Medulla oblongata (tissue), 1 donor: ENCODE results near the gene TBC1D22A.
A peak's percentile ranks its signal among the peaks of the same experiment; 100 is the strongest.
"Not testable (repeated sequence)": the region's sequence is repeated elsewhere in the genome, so short reads cannot be mapped to it uniquely, and the experiment has no call there.

Experiments used
- DNase-seq: peaks from one replicate; pipeline ENCODE4 v3.0.0-alpha.2; 2015; ENCODE audit errors: extremely low spot score

TBC1D22A gene

GRCh38 chr22:47101321-47101885 lies 339.0 kb downstream of the TBC1D22A start:
- DNase-seq = no peak

GRCh38 chr22:47102081-47102480 lies 339.6 kb downstream of the TBC1D22A start:
- DNase-seq = no peak

GRCh38 chr22:47102648-47103047 lies 340.2 kb downstream of the TBC1D22A start:
- DNase-seq = no peak

- DNase-seq = no peak
These were observed 342.6 kb downstream of the TBC1D22A start for GRCh38 chr22:47105085-47105484.

GRCh38 chr22:47106806-47107205 lies 344.4 kb downstream of the TBC1D22A start:
- DNase-seq = no peak

GRCh38 chr22:47107431-47107830 lies 345.0 kb downstream of the TBC1D22A start:
- no peak for DNase-seq

- no peak for DNase-seq
These were observed 348.5 kb downstream of the TBC1D22A start for GRCh38 chr22:47110817-47111443.

- DNase-seq = peak; percentile 21
These were observed 349.5 kb downstream of the TBC1D22A start for GRCh38 chr22:47111626-47112581.

- DNase-seq = no peak
These were observed 350.1 kb downstream of the TBC1D22A start for GRCh38 chr22:47112582-47112965.

- no peak for DNase-seq
These were observed 350.8 kb downstream of the TBC1D22A start for GRCh38 chr22:47112994-47113852.

GRCh38 chr22:47113853-47114415 lies 351.5 kb downstream of the TBC1D22A start:
- no peak for DNase-seq

- DNase-seq = no peak
These were observed 352.5 kb downstream of the TBC1D22A start for GRCh38 chr22:47114813-47115517.

GRCh38 chr22:47115518-47115890 lies 353.1 kb downstream of the TBC1D22A start:
- no peak for DNase-seq

GRCh38 chr22:47115921-47116320 lies 353.5 kb downstream of the TBC1D22A start:
- no peak for DNase-seq

GRCh38 chr22:47116426-47117341 lies 354.2 kb downstream of the TBC1D22A start:
- peak; percentile 4 for DNase-seq

- DNase-seq = not testable (repeated sequence)
These were observed 355.0 kb downstream of the TBC1D22A start for GRCh38 chr22:47117442-47117841.

GRCh38 chr22:47119181-47119580 lies 356.7 kb downstream of the TBC1D22A start:
- no peak for DNase-seq

GRCh38 chr22:47120399-47120798 lies 357.9 kb downstream of the TBC1D22A start:
- DNase-seq = no peak

- DNase-seq = no peak
These were observed 359.3 kb downstream of the TBC1D22A start for GRCh38 chr22:47121791-47122190.
